ENCODE results near the gene PHETA2.

- TF ChIP-seq CTCF (IDR thresholded peaks at IDR 0.05; ENCODE audit: poor library complexity) = no peak
- TF ChIP-seq EZH2 (IDR thresholded peaks at IDR 0.05; ENCODE audit: borderline replicate concordance) = no peak
These were observed 32.3 kb upstream of the PHETA2 start for GRCh38 chr22:42041784-42042183.

All from hepatocyte (in vitro differentiated cells).